Activated CD4-positive, alpha-beta T cell treated with anti-CD3 and anti-CD28 coated beads for 48 hours (primary cell): ENCODE data around the gene MDK.
A peak's percentile ranks its signal among the peaks of the same experiment; 100 is the strongest.

Experiments used
- DNase-seq: peaks from one replicate; pipeline ENCODE4 v3.0.0-alpha.2; 2020

The MDK gene, protein sequence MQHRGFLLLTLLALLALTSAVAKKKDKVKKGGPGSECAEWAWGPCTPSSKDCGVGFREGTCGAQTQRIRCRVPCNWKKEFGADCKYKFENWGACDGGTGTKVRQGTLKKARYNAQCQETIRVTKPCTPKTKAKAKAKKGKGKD

GRCh38 chr11:46381048-46381818 lies at the start of gene MDK:
Gene MDK (plus strand): TSS chr11:46381669. CDS start chr11:46382058, 389 bp downstream.
- no peak for DNase-seq

DNA sequence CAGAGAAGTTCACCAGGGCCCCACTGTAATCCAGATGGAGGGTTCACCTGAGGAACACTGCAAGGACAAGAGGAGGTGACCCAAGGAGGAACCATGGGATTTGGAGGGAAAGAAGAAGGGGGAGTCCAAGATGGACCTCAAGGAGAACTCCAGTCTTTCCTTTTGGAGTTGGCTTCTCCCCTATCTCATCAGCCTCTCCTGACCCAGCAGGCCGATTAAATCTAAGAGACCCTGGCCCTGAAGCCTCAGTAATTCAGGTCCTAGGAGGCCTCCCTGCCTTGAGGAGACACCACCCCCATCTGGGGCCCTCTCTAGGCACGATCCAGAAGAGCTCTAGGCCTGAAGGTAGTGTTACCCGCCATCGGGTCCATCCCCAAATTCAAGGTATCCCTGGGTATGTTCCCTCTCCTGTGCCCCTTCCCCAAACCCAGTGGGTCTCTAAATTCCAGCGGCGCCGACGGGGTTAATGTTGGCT lies 49.3 kb upstream of the MDK start:
- DNase-seq: no peak

DNA sequence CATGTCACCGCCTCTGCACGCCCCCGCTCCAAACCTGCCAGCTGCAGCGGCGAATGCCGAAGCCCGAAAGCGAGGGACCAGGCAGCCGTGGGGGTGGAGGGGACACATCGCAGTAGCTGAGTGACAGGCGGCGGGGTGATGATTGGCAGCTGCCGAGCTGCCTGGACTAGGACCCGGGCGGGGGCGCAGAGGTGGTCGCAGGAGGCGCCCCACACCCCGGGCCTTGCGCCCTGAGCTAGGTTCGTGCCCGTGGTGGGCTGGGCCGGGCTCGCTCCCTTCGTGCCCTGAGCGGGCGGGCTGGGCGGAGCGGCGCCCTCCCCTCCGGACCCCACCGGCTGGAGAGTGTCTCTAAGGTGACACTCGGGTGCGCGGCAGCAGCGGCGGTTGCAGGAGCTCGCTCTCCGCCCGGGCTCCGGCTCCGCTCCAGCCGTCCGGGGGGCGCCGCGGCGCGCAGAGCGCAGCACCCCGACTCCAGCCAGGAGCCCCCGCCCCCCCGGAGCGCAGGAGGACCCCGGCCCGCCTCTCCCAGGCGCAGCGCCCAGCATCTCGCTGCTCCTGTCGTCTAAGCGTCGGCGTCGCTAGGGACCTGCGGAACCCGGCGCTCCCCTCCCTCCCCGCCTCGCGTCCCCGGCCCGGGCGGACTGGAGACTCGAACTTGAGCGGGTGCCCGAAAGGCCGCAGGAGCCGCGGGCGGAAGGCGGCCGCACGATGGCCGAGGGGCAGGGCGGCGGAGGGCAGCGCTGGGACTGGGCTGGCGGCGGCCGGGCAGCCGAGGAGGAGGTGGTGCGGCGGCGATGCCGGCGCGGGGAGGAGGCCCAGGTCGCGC lies 48.7 kb upstream of the MDK start:
- peak; percentile 61 for DNase-seq

DNA sequence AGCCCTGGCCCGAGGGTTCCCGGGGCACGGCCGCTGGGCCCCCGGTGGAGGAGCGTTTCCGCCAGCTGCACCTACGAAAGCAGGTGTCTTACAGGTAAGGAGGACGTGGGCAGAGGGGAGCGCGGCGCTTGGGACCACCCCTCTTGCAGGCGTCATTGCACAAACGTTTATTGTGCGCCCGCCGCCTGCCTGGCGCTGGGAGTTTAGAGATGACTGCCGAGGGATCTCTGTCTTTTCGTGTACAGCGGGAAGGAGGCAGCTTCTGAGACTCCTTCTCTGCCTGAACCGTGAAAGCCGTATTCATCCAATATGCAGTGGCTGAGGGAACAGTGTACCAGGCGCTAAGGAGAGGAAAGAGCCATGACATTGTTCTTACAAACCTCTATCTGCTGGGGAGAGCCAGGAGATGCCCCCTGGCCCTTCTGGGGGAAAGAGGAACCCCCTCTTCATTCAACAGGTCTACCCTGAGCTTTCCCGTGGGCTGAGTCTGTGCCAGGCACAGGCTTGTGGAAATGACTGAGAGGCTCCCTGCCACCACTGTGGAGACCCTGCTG lies 48.0 kb upstream of the MDK start:
- peak; percentile 39 for DNase-seq

- no peak for DNase-seq
Observed at GRCh38 chr11:46334211-46334610, 47.3 kb upstream of the MDK start.

DNA sequence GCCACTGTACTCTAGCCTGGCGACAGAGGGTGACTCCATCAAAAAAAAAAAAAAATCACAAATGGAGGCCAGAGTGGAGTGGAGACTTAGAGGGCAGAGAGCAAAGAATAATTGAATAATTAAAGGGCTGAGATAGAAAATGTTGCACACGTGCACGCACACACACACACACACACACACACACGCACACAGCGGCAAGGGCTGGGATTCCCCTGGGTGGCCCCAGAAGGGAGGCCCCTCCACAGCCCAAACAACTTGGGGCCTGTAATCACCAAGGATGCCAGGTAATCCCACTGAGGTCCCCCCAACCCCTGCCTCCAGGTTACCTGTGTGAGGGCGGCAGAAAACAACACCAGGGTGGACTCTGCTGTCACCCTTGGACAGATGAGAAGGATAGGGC lies 46.2 kb upstream of the MDK start:
- DNase-seq: no peak

DNA sequence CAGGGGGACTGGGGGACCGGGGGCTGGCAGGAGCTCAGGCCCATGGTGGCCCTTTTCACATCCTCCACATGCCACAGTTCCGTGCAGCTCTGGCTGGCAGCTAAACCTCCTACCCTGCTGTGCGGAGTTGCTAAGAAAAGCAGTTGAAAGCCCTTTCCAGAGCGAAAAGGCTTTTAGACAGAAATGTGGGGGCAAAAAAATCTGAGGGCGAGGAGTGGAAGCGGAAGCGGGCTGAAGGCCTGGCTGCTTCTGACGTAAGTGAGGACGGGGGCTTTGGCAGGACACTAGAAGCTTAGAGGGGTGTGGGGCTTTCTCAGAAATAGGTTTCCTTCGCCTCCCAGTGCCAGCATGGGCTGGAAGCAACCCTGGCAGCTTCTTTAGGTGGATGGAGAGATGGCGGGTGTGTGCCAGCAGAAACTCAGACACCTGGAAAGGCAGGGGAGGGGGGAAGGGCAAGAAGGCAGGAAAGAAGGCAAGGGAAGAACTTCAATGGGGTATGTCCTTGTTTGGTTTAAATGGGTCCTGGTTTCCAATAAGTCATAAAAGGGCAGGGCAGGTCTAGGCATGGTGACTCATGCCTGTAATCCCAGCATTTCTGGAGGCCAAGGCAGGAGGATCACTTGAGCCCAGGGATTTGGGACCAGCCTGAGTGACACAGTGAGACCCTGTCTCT lies 45.4 kb upstream of the MDK start:
- no peak for DNase-seq

DNA sequence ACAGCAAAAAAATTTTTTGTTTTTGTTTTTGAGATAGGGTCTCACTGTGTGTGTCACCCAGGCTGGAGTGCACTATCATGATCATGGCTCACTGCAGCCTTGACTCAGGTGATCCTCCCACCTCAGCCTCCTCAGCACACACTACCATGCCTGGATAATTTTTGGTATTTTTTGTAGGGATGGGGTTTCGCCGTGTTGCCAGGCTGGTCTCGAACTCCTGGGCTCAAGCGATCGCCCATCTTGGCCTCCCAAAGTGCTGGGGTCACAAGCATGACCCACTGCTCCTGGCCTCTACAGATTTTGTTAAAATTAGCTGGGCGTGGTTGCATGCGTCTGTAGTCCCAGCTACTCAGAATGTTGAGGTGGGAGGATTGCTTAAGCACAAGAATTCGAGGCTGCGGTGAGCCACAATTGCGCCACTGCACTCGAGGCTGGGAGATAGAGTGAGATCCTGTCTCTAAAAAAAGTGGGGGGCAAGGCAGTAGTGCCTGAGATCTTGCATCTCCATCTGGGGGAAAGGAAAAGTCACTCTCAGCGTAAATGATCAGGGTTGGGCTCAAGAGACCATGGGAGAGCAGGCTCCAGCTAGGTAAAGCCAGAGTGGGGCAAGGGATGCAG lies 44.8 kb upstream of the MDK start:
- peak; percentile 47 for DNase-seq

DNA sequence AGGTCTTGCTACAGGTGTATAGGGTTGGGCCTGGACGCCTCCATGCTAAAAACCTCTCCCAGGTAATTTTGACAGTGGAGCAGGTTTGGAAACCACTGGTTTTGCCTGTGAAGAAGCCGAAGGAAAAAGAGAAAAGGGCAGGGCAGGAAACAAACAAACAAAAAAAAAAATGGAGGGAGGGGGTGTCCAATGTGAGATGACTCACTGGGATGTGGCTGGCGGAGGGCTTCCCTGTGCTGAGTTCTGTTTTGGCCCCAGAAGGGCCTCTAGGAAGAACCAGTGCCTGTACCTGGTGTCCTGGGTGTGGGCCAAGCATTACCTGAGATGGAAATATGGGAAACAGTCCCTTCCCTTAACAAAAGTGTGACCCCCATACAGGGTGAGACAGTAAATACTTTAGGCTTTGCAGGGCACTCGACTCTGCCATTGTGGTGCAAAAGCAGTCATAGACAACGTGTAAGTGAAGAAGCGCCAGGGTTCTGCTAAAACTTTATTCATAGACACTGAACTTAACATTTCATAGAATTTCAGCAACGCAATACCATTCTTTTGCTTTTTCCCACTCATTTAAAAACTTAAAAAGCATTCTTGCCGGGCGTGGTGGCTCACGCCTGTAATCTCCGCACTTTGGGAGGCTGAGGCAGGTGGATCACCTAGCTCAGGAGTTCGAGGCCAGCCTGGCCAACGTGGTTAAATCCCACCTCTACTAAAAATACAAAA lies 43.7 kb upstream of the MDK start:
- DNase-seq: no peak

- DNase-seq: no peak
Observed at GRCh38 chr11:46338636-46338987, 42.9 kb upstream of the MDK start.

GRCh38 chr11:46338988-46339666 lies 42.3 kb upstream of the MDK start:
- no peak for DNase-seq

- DNase-seq: no peak
Observed at GRCh38 chr11:46339816-46340215, 41.7 kb upstream of the MDK start.

GRCh38 chr11:46341454-46341853 lies 40.0 kb upstream of the MDK start:
- no peak for DNase-seq

DNA sequence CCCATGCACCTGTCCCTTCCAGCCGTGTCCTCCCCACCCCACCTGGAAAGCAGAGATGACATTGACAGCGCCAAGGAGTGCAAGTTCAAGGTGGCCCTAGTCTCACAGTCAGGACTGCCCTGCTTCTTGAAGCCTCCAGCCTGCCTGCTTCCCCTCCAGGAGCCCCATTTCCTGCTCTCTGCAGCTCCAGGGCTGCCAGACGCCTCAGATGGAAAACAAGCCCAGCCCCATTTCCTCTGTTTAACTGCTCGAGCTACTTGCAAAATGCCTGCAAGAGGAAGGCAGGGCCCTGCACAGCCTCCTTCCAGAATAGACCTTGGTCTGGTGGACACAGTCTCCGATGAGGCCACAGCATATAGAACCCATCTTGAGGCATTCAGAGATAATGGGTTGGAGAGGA lies 39.2 kb upstream of the MDK start:
- DNase-seq: no peak

DNA sequence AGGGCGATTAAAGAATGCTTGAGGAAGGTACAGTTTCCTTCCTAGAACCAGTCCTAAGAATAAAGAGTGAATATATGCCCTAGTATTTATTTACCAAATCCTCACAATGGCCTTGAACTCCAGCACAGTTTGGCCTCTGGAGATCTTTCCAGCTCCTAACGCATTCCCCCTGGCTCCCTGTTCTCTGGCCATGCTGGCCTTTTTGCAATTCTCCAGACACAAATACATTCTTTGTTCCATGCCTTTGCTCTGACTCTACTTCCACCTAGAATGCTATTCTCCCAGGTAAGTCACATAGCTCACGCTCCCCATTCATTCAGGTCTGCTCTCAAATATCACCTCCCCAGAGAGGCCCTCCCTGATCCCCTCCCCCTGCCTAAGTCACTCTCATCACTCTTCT lies 37.9 kb upstream of the MDK start:
- DNase-seq: no peak

DNA sequence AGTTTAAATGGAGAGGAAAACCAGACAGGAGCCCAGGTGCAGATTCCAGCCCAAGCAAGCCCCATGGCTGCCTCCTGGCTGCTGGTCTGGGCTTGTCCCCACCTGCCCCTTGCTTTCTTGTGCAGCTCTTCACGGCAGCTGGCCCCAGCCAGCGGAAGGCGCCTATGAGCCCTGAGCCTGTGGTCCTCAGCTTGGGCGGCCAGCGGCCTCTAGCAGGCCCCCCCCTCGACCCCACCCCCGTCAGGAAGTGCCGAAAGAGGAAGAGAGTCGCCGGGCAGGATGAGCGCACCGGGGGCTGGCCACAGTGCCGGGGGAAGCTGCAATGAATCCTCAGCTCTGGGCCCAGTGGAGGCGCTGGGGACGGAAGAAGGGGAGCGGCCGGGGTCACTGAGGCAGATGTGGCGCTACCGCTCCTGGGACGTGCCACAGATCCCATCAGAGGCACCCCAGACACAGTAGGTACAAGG lies 36.3 kb upstream of the MDK start:
- peak; percentile 39 for DNase-seq

GRCh38 chr11:46345881-46346484 lies 35.5 kb upstream of the MDK start:
- peak; percentile 59 for DNase-seq

DNA sequence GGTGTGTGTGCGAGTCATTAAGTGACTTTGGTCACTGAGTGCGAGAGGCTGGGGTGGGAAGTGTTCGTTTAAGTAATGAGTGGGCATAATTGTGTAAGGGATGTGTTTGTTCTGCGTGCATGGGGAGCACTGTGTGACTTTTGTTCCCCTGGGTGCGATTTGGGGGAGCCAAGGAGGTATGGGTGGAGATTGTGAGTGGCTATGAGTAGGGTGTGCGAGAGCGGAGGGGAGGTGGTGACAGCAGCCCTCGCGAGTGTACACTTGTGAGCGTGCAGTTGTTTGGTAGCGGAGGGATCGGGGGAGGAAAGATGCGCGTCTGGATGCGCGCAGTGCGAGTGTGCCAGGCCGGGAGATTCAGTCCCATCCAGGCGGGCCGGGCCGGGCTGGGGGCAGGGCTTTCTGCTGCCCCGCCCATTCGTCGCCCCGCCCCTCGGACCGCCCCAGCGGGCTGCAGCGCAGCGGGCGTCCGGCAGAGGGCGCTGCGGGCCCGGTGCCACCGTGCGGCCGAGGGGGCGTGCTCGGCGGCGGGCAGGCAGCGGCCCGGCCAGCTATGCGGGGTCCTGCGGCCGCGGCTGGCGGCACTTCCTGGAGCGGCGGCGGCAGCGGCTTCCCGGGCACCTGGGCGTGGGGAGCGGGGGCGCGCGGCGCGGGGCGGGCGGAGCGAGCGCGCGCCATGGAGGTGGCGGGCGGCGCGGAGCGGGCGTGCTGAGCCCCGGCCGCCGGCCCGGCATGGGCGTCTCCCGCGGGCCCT lies 34.4 kb upstream of the MDK start, which contains the start of gene DGKZ:
DGKZ (plus strand) TSS at position 578 of the 751 bp plus-strand sequence. CDS start 197 bp downstream, outside the sequence.
- peak; percentile 90 for DNase-seq

GRCh38 chr11:46347637-46348311 lies 33.7 kb upstream of the MDK start:
- DNase-seq: peak; percentile 38
